M059J (cell line): Measurements from ENCODE around the gene TCERG1. TPM values are rescaled to one million over a fixed set of nuclear protein-coding genes. Genes with fewer than 3 reads are reported as not detected.
A peak's percentile ranks its signal among the peaks of the same experiment; 100 is the strongest.

ENCODE experiments used
- DNase-seq: peaks from one replicate; pipeline ENCODE4 v3.0.0-alpha.2; 2012; ENCODE audit warnings: low read depth
- total RNA-seq: library from RNA; depleted of rRNA; stranded (reverse); fragments of >200 nt; shearing (Covaris generic); gene quantifications from 2 replicates; pipeline ENCODE4 v1.2.3, GENCODE V29; 2014; rRNA removed

The TCERG1 gene
- 35.4 and 43.4 TPM in 2 replicates for total RNA-seq

DNA sequence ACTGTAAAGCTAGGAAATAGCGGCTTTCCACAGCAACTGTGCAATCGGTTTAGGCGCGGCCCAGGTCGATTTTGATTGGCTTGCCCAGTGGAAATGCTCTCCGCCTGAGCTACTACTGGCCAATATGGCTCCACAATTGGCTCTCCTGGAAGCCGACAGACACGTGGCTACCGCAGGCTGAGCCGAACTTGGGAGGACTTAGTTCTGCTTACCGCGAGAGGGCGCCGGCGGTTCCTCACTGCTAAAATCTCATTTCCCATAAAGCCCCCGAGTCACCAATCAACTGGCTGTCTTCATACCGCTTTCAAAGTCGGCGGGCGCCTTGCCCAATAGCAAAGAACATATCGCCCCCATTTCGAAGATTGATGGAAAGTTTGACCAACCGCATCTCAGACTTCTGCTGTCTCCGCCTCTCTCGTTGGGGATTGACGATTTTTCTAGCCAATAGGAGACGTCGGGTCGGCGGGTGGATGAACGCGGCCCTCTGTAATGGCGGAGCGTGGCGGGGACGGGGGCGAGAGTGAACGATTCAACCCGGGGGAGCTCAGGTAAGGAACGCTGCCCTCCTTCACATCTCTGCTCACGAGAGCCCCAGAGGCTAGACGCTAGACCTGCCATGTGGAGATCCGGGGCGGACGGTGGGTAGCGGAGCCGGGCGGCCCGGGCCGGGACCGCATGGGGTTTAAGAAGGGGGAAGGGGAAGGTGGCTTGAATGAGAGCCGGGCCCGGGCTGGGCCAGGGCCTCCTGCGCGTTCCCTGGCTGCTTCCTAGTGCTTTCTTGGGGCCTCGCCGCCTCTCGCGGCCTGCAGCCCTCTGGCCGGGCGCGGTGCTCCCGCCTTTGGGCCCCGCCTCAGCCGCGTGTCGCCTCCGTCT lies at the start of gene TCERG1:
Gene TCERG1, plus strand, starts transcription at position 473 of the 873 bp plus-strand sequence. Its CDS starts 17 bp downstream, at position 490.
- DNase-seq = peak; percentile 100

DNA sequence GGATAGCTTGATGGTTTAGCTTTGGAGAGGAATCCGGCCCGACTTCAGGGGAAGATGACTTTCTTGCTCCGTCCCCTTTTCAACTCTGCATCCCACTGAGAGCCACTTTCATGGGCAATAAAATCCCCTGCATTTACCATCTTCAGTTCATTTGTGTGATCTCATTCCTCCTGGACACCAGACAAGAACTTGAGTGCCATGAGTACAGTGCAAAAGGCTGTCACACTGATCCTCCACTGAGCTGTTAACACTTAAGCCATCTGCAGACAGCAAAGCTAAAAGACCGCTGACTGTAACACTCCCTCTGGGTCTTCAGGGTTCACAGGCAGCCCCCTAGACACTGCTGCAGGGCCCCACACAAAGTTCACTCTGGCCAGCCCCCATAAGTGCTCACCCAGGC lies 48.3 kb upstream of the TCERG1 start:
- DNase-seq = no peak

DNA sequence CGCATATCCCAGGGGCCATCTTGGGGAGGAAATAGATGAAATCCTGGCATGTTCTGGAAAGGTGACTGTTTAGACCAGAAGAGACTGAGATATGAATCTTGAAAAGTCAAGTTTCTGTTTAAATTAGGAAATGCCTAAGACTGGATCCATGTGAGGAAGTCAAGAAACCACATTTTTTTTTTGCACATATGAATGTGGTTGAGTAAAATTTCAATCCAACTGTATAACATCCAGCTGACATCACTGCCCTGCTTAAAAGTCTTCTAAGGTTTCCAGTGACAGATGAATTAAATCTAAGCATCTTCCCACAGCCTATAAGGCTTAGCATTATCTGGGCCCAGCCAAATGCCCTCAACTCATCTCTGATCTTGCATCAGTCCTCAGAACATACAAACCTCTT lies 47.7 kb upstream of the TCERG1 start:
- DNase-seq = peak; percentile 35

DNA sequence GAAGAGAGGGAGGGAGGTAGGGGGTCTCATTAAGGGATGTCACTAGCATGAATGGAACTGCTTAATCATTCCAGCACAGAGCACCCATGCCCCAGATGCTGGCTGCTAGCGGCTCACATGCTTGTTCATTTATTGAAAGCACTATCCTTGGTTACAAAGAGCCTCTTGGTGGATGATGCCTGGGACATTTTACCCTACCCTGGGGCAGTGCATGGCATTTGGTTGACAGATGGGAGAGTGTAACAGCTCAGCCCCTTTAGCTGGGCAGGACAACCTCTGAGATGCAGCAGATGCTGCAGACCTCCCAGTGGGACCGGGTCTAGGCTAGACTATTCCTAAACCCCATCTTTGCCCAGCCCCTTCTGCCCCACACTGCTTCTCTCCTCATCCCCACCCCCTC lies 46.9 kb upstream of the TCERG1 start:
- no peak for DNase-seq

DNA sequence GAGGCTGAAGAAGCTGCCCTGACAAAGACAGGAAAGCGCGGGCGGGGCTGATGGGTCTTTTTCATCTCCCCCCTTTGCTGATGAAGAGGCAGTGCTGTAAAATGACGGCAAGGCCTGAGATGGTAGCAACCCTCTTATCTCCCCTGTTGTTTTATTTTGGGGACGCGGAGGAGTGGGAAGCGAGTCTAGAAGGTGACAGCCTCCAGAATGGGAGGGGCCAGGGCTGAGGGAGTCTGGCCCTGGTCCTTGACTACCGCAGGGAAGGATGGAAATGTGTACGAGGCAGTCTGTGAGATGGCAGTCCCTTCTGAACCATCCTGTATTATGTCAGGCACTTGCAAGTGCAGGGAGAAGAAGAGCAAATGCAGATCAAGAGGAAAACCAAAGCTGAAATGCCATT lies 46.1 kb upstream of the TCERG1 start:
- no peak for DNase-seq

DNA sequence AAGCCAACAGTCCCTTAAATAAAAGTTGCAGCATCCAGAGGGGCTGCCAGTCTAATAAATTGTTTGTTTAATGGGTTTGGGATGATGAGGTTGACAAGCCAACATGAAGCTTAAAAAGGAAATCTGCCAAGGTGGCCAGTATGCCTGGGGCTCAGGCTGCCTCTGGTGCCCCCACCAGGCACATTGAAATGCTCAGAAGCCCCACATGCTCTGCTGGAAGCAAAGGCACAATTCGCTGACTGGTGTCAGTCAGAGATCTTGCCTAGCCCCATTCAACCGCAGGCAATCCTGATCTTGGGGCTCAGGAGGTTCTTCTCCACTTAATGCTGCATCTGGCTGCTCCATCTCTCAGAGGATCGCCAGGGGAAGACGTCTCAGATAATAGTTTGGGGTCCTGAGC lies 44.2 kb upstream of the TCERG1 start:
- DNase-seq = no peak

DNA sequence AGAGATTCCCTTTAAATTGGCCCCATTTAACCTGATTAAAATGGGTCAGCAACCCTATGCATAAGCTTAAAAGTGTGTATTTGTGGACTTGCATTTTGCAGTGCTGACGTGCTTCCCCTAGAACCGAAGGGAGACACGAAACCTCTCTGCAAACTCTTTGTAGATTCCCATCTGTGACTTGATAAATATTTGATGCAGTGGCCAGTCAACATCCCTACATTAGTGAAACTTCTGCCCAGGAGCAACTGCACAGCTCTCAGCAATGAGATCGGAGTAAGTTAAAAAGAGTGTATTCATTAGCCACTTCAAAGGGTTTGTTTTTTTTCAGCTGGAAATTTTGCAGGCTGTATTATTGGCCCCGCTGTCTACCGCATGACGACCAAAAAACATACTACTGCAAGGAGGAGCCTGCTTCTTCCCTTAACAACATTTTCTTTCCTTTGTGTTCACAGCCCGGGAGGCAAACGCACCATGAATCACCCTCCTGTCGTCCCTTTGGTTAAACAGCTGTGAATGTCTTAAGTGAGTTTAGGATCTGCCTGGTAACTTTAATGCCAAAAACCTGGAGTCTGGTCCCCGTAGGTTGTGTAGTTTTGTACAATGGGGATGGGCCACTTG lies 38.0 kb upstream of the TCERG1 start:
- peak; percentile 80 for DNase-seq

DNA sequence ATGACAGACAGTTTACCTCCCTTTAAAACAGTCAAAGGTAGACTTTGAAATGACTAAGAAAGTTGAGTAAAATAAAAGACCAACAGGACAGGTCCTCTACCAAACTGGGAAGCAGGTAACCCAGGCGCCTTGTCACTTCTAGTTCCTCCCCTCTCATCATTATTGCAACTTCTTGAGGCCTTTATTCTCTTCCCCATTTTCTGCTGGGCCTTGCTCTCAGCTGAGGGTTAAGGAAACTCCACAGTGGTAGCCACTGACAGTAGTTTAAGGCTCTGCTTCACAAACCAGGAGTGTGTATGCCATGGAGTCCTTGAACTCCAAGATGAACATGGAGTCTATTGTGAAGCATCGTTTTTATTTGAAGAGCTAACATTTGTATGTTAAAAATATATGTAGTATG lies 36.9 kb upstream of the TCERG1 start:
- no peak for DNase-seq

DNA sequence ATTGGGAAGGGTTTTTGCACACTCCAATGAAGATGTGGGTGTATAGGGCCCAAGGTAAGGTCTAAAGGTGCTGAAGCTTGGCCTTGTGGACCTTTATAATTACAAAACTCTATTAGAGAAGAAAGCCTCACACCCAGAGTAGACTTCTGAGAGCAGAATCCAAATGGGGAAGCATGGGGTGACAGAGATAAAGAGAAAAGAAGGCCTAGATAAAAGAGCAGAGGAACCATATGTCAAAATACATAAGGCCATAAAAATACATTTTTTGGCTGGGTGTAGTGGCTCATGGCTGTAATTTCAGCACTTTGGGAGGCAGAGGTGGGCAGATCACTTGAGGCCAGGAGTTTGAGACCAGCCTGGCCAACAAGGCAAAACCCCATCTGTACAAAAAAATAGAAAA lies 27.4 kb upstream of the TCERG1 start:
- DNase-seq = no peak

DNA sequence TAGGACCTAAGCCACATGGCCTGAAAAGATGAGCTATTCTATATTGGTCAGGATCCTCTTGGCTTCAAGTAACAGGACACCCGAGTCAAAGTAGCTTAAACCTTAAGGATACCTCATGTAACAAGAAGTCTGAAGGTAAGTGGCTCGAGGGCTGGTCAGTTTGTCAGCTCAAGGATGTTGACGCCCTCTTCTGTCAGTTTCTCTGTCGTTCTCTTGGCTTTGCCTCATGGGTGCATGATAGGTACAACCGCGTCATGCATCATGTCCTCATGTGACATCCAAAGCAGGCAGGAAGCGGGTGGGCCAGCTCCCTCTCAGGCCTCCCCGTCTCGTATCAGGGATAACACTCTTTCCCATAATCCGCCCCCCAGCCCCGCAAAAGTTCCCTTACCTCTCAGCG lies 22.1 kb upstream of the TCERG1 start:
- DNase-seq = no peak

DNA sequence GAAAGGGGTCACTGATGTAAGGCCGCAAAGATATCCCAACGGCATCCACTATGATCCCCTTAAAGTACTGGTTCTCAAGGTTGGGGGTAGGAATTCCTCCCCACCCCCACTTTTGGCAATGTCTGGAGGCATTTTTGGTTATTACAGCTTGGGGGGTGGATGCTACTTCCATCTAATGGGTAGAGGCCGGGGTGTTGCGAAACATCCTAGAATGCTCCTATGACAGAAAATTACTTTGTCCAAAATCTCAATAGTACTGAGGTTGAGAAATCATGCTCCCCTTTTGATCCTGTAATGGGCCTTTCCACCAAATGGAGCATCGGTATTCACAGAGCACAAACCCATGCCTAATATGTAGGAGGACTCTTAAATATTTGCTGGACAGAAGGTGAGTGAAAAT lies 20.8 kb upstream of the TCERG1 start:
- DNase-seq = no peak

DNA sequence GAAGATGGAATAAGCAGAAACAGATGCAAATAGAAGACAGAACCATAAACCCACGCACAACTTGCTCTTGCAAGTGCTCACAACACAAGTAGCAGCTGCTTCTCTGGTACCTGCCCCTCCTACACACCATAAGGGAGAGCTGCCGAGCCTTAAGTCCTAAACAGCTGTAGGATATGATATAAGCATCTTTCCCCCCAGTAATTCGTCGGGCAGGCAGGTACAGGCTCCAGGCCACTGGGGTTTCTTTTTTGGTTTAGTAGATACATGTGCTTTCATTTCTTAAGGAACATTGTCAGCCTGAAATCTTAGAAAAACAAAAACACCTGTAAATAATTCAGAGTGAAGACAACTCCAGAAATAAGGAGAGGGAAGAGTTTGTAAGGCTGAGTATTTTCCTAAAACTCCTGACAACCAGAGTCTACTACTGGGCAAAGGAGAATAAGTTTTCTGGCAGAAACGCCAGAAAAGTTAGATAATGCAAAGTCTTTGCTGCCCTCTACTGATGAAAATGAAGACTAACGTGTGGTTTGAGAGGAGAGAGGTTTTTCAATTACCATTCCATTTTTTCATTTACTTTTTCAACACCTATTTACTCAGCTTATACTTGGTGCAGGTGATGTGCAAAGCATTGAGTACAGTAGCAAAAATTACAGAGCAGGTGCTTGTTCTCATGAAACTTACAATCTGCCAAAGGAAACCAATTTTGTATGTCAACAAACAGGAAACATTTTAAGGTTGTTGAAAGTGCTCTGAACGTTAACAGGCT lies 20.1 kb upstream of the TCERG1 start:
- peak; percentile 56 for DNase-seq

DNA sequence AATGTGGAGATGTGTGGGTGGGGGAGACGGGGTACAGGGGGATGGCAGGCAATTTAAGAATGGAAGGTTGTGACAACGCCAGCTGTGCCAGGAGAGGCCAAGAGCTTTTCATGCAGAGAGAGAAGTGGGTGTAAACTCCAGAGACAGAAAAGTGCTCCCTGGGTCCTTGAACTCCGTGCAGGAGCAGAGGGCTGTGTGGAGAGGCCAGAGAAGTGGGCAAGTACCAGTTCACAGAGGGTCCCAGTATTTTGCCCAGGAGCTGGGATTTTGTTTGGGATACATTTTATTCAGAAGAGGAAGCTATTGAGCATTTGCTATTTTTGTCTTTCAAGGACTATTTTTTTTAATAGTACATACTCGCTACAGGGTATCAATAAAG lies 19.5 kb upstream of the TCERG1 start:
- DNase-seq = no peak

DNA sequence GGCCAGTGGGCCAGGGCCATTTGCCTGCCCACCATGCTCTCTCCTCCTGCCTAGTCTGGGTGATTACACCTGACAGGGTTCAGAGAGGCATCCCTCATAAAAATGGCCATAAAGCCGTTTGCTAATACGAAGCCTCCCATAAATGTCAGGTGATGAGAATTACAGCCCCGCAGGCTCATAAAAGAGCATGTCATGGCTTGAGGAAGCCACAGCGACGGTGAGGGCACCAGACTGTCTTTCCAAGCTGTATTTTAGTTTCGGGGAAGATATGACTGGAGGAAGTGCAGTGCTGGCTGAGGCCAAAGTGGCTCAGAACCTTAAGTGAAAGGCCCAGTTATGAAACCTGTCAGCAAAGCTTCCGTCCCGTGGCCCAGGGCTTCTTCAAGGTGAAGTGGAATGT lies 18.5 kb upstream of the TCERG1 start:
- DNase-seq = peak; percentile 50

DNA sequence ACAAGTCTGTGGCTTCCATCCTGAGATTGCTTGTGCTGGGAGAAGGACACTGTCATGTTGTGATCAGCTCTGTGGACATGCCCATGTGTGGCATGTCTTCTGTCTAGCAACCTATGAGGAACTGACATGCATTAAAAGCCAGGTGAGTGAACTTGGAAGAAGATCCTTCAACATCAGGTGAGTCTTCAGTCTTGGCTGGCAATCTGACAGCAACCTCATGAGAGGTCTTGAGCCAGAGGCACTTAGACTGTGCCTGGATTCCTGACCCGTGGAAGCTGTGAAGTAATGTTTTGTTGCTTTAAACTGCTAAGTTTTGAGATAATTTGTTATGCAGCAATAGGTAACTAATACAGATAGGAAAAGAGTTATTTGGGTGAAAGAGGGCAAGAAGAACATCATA lies 6.8 kb upstream of the TCERG1 start:
- no peak for DNase-seq

DNA sequence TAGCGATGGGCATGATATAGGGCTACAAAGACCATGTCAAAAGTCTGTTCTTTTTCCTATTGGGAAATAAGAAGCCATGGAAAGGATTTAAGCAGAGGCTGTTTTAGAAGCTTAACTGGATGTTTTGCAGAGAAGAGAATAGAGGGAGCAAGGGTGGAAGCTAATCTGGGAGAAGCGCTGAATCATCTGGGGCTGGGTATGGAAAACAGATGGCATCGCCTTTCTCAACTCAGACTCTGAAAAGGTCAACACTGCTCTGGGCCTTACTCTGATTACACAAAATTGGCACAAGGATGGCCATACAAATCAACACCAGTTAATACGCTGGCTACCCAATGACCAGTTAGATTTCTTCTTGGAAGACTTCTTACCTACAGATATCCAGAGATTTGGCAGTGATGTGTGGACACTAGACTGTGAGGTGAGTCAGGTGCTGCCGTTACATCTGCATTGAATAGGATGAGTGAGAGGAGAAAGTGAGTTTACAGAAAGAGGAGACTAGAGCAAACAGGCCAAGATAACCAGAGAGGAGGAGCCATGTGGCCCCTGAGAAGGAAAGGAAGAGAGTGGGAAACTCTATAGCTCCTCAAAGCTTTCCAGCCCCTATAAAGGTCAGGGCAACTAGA lies 6.2 kb upstream of the TCERG1 start:
- no peak for DNase-seq

DNA sequence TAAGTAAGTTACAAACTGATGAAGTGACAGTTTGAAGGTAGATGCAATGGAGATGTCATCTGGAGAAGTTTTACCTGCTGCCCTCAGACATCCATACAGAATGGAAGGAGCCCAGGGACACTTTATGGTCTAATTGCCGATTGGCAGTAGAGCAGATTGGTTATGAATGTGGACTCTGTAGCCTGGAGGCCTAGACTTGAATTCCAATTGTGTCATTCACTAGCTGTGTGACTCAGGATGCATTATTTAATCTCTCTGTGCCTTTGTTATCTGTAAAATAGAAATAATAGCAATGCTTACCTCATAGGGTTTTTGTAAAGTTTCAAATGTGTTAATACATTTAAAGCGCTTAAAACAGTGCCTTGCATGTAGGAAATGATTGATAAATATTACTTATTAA lies 5.2 kb upstream of the TCERG1 start:
- DNase-seq = peak; percentile 41

DNA sequence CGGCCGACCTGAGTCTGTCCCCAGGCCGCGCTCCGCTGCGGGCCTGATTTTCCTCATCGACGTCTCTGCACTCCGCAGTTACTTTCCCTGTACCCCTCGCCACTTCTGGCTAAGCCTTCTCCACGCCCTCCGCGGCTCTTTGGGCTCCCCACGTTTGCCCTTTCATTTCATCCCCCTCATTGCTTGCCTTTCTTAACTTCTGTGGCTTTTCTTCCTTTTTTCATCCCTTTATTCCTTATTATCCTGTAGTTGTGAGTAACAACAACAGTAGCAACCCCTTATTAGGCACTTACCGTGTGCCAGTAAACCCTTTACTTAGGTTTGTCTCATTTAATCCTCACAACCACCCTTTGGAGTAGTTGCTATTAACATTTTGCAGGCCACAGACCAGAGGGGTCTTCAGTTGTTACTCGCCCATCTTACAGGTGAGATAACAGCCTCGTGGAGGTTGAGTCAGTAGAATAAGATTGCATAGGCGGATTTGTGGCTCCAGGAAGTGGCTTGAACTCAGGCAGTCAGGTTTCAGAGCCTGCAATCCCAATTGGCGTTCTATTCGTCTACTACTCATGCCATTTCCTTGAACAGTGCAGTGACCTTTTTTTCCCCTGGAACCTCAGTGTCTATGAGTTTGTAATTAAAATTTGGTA lies 724 bp downstream of the TCERG1 start:
- DNase-seq = peak; percentile 60

DNA sequence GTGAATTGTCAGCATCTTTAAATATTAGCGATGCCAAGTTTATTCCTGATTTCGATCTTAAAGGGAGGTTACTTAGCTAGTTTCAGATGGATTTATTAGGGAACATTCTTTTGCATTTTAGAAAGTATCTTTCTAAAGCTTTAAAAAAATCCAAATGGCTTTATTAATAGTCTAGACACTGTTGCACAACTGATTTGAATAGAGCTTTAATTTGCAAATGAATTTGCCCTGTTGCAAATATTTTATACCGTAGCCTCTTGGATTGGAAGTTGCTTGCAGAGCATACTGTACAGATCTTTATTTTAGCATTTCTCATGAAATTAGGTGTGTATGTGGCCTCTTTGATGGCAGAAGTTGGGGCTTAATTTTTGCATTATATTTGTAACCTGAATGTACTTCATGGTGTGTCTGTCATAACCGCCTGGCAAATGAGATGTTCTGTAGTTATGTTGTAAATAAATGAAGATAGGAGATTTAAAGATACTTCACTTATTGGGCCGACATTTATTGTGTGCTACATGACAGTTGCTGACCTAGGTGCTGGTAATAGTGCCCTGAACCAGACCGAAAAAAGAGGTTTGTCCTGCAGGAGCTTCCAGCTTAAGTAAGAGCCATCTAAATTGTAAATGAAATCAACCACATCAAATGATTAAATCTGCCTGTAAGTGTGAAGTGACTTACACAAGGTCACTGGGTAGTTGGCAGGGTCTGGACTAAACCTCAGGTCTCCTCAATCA lies 1.8 kb downstream of the TCERG1 start:
- no peak for DNase-seq

DNA sequence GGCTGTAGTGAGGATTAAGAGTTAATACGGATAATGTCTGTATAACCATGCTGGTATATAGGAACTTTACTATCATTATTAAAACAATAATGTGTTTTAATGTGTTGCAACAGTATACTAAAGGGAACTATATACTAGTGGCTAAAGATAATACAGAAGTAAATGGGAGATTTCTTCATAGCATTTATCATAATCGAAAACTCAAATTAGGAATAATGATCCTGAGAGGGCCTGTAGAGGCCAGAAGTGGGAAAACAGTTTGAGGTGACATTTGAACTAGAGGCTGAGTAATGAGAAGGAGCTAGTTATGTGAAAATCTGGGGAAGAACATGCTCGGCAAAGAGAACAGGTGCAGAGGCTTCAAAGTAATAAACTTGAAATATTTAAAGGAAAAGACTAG lies 2.9 kb downstream of the TCERG1 start:
- no peak for DNase-seq

DNA sequence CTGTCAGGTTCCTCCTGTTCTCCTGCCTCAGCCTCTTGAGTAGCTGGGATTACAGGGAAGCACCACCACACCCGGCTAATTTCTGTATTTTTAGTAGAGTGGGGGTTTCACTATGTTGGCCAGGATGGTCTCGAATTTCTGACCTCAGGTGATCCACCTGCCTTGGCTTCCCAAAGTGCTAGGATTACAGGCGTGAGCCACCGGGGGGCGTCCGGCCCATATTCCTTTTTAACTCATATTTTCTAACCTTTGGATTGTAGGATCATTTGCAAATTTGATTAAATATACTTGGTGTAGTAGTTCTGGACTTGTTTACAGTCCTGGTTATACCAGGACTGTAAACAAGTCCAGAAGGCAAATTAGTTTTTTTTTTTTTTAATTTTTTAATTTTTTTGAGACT lies 4.3 kb downstream of the TCERG1 start:
- no peak for DNase-seq
